ENCODE measurements around the gene USP20.

The USP20 gene

GRCh38 chr9:129914051-129914450, 78.8 kb downstream of the USP20 start:
- no peak for DNase-seq (ENCODE audit: low read depth, low spot score)

GRCh38 chr9:129916707-129917106, 81.4 kb downstream of the USP20 start:
- DNase-seq (ENCODE audit: low read depth, low spot score) = no peak

DNA sequence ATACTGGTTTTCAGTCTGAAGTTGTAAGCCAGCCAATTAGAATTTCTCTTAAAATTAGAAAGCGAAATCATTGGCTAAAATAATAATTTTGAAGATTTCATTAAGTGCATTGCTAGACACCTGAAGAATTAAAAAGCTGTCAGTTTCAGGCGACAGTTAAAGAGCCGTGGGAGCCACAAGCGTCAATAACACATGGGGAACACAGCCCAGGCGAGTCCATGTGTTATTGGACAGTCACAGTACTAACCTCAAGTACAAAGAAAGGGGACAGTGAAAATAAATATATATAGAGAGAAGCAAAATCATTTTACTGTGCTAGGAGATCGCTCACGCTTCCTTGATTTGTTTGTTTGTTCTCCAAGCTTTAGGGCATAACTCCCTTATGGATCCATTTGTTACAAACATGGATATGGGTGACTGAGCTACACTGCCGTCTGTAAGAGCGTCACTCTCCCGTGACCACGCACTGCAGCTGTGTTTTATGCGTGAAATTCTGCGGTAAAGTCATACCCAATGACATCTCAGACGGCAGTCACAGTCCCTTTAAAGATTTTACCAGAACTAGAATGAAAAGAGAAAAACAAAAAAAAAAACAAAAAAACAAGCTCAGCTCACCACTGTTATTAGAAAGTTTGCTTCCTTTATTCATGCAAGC, 83.2 kb downstream of the USP20 start:
- DNase-seq (ENCODE audit: low read depth, low spot score) = no peak

DNA sequence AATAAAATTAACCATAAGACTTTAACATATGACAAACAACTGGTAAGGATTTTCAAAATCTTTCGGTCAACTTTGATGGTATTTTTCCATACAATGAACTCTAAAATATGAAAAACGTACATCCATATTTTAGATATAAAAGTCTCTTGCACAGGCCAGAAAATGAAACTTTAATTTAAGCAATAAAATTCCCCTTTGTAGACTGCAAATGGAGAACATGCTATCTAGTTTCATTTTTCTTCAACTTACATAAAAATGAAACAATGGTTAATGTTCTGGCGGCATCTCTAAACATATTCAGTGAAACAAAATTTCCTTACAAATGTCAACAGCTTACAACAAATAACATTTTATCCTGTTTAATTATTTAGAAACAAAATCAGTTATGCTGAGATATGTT, 84.0 kb downstream of the USP20 start:
- DNase-seq (ENCODE audit: low read depth, low spot score) = no peak

DNA sequence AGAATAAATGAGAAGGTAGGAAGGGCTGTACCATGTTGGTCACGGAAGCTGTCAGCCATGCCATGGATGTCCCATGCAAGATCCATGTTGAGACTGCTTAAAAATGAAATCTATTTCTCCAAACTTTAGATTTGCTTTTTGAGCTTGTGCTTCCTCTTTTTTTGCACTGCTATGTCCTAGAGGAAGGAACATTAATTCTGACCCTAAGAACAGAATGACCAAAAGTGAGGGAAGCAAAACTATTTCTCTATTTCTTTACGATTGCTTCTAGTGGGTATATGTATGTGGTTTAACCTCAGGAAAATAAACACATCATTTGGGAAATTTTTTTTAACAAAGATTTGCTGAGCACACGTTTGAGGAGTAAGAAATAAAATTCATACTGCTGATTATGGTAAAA, 84.6 kb downstream of the USP20 start:
- DNase-seq (ENCODE audit: low read depth, low spot score) = no peak

- no peak for DNase-seq (ENCODE audit: low read depth, low spot score)
Measured at GRCh38 chr9:129921905-129922304, 86.6 kb downstream of the USP20 start.

- DNase-seq (ENCODE audit: low read depth, low spot score) = no peak
Measured at GRCh38 chr9:129923589-129923988, 88.3 kb downstream of the USP20 start.

DNA sequence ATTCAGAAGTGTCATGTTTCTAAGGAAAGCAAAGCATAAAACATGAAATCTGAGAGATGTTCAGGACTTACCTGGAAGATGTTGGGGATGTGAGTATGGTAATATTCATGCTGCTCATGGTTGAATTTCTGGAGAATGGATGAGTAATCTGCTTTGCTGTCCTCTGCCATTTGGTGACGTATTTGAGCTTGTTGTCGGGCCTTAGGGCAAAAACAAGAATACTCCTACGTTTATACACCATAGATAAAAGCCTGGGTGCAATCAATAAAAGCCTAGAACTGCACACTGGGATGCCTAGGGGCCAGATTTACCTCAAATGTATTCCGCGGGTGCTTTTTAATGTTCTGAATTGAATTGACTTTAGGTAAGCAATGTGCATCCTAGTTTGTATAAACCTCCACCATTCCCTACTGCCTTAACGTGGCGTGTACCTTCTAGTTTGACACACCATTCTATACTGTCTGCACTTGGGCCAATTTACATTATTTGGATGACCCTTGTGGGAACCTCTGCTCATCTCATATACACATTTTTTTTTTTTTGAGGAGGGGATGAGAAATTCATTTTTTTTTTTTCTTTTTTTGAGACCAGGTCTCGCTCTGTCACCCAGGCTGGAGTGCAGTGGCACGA, 94.4 kb downstream of the USP20 start:
- DNase-seq (ENCODE audit: low read depth, low spot score) = no peak

GRCh38 chr9:129930743-129931142, 95.5 kb downstream of the USP20 start:
- DNase-seq (ENCODE audit: low read depth, low spot score) = no peak
